ENCODE data around the gene HCN2.

Gene HCN2

DNA sequence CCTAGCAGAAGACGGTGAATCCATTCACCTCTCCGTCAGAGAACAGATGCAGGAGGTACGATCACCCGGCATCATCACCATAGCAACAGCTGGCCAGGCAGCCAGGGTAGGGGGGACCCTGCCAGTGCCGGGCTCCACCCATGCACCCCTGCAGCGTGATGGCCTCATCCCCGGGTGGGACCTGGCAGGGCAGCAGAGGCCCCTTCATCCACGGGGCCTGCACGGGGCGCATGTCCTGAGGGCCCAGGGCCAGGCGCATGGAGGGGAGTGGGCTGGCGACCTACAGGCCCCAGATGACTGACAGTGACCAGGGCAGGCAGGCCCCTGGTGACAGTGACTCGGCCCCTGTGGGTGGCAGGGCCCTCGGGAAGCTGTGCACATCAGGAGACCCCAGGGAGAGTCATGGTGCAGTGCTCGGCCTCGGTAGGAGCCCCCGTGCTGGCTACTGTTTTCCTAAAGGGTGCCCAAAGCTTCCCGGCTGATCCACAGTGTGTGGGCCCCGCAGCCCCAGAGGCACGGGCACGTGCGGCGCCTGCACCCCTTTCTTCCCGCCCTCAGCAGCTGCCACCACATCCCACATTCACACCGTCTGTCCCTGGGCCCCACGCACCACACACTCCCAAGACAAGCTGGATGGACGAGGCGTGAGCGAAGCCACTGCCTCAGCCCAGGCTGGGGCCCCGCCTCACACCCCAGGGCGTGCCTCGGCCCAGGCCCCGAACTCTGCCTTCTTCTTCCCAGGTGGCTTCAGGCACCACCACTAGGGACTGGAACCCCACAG lies 68.6 kb downstream of the HCN2 start:
- FAIRE-seq, result no peak

DNA sequence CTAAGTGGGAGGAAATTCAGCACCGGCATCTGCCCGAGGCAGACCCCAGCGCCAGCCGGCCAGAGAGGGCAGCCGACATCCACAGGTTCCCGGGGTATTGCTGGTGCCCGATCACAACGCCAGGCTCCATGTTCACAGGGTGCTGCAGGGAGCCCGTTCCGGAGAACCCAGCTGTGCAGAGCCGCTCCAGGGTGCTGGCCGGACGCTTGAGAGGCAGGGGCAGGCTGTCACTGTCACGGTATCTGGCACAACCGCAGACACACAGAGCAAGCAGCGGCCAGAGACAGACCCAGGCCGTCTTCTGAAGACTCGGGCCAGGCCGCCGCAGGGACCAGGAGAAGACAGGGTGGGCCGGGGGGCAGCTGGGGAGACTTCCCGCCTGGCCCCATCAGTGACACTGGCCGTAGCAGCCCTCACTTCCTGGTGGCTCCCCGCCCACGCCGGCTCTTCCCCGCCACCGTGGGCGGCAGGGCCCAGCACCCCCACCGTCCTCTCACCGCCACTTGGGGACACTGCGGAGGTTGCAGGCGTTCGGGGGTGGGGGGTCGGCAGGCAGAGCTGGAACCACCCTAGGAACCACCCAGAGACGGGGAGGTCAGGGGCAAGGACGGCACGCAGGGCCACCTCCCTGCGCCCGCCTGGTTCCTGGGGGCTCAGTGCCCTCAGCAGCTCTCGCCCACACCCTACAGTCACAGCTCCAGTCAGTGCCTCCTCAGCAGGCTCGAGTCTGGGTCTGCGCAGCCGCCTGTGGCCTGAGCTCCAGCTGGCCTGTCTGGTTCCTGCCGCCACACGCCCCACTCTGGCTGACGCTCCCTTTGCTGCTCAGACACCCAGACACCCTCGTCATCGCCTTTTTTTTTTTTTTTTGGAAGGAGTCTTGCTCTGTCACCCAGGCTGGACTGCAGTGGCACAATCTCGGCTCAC lies 69.5 kb downstream of the HCN2 start:
- FAIRE-seq, result no peak

DNA sequence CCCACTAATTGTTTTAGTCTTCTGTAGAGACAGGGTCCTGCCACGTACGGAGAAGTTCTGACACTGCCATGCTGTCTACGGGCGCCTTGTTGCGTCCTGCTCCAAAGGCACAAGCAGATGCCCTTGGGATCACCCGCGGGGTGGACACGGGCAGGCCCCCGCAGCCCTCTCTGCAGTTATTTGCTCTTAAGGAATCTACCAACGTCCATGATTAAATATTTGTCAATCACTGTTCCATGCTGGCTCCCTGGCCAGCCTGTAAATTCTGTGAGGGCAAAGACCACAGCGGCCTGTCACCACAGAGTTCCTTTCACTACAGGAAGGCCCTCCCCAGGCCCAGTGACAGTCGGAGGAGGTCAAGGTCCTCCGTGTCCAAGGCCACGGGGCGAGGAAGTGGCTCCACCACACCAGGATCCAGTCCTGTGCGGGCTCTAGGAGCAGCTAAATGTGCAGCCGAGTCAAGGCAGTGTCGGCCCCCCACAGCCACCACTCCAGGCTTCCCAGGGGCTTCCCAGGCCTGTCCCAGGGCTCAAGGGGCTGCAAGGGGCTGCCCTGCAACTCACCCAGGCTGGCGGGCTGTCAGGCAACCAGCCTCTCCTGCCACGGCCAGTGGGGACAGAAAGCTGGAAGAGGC lies 71.2 kb downstream of the HCN2 start:
- FAIRE-seq, result no peak

DNA sequence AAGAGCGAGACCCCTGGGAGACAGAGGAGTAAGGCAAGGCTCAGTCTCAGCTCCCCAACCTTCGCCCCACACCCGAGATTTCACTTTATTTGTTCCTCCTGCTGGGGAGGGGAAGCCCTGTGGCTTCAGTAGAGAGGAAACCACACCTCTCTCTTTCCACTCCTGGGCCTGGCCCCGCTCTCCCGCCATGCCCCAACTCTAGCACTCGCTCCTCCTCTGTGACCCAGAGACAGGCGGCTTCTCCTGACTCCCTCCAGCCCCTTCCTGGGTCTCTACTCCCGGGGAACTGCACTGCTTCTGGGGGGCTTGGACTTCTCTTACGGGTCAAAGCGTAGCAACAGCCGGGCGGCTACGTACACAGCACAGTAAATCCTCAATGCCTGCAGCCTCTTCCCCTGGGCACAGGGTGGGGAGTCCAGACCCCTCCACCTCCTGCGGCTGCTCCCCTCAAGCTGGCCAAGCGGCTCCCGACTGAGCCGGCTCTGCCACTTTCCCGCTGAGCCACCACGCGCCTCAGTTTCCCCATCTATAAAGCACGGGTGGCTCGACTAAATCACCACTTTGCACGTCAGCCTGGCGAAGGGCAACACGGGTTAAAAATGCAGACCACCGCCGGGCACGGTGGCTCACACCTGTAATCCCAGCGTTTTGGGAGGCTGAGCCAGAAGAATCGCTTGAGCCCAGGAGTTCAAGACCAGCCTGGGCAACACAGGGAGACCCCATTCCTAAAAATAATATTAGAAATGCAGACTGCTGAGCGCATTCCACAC lies 71.9 kb downstream of the HCN2 start:
- no peak for FAIRE-seq

DNA sequence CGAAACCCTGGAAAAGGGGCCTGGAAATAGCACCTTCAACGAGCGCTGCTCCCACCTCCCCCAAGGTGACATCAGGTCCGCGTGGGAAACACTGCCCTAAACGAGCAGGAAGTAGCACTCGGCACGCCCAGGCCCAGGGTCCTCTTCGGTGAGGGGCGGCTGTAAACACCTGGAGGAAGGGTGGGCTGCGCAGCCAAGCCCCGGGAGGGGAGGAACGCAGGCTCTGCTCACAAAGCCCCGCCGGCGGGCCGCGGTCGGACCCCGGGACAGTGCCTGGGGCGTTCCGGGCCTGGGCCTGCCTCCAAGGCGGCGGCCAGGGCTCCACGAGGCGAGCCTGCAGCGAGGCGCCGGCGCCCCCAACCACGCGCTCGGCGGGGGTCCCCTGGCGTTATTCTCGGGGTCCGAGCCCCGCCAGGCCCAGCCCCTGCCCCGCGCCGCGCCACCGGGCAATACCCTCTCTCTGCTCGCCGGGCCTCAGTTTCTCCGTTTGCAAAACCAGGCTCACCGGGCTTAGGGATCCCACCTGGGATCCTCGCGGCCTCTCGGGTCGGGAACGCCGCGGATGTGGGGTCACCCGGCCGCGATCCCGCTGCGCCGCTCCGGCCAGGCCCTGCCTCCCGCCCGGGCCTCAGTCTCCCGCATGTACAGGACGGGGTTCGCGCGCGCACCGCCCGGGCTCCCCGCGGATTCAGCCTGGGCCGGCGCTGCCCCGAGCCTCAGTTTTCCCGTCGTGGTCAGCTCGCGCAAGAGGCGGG lies 72.7 kb downstream of the HCN2 start:
- no peak for FAIRE-seq

DNA sequence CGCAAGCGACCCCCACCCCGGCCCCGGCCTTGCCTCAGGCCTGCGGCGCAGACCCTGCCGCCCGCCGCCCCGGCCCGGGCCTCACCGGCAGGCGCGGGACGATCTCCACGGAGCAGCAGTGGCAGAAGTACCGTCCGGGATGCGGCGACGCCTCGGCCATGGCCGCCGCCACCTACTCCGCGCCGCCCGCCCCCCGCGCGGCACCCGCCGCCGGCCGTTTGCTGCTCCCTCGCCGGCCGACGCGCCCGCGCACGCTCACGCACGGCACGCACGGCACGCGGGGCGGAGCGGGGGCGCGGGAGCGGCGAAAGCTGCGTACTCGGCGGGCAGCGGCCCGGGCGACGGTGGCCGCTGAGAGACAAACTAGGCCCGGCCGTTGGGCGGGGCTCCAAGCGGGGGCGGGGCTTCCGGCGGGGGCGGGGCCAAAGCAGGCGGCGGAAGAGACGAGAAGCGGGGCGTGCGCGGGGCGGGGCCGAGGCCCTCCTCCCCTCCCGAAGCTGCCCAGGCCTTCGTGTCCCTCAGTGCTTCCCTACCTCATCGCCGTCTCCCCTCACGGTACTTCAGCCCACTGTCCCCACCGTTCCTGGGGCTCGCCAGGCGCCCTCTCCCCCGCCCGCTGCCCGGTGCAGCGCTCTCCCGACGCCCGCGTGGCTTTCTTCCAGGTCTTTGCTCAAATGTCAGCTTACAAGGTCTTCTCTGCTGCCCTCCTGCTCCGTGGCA lies 73.4 kb downstream of the HCN2 start, which contains the start of gene RNF126:
TSS of gene RNF126 (minus strand) at position 253 of the 720 bp plus-strand sequence. CDS start at position 160, 93 bp downstream.
- FAIRE-seq, result no peak

DNA sequence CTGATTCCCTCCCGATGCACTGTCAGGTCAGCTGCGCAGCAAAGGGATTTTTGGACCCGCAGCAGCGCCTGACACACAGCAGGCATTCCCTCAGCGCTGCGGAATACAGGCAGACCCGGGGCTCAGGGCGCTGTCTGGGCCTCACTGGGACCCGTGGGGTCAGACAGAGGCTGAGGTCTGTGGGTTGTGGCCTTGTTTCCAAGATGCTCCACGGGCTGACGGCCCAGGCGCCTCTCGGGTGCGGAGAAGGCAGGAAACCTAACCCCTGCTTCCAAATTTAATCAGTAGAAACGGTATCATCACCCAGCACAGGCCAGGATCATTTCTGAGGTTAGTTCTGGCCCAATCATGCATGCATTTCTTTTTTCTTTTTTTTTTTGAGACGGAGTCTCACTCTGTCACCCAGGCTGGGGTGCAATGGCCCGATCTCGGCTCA lies 74.0 kb downstream of the HCN2 start:
- no peak for FAIRE-seq

DNA sequence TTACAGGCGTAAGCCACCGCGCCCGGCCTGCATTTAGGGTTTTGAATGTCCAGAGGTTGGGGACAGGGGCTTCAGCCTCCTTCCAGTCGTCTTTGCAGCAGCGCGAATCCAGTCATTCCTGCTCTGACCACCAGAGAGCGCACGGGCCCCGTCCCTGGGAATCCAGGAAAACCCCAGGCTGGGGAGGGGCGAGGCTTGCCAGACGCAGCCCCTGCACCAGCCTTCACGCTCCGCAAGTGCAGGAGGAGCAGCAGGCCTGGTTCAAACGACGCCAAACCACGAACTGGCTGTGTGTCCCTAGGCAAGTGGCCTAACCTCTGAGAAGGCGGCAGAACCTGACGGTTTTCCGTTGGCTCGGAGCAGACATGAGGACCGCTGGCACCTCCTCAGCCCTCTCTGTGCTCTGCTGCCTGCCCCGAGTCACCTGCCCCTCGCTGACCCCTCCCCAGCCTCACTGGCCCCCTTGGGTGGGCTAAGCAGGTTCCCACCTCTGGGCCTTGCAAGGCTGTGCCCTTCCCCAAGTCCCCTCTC lies 75.3 kb downstream of the HCN2 start:
- no peak for FAIRE-seq

Measured in endometrium (tissue), 2 donors.